ENCODE results near the gene MTX1.

Gene MTX1

GRCh38 chr1:155250633-155251449 lies 42.3 kb downstream of the MTX1 start:
- Mint-ChIP-seq H3K27me3 (no peaks in the 10 kb centered on the region), H3K9me3 (no peaks in the 10 kb centered on the region), H3K4me3 (peak overlapping the region; percentile 54), H3K36me3 (no peaks in the 10 kb centered on the region), H3K27ac (no peak overlapping the region), H3K4me1 (peaks cover 27% of the 10 kb centered on the region)

DNA sequence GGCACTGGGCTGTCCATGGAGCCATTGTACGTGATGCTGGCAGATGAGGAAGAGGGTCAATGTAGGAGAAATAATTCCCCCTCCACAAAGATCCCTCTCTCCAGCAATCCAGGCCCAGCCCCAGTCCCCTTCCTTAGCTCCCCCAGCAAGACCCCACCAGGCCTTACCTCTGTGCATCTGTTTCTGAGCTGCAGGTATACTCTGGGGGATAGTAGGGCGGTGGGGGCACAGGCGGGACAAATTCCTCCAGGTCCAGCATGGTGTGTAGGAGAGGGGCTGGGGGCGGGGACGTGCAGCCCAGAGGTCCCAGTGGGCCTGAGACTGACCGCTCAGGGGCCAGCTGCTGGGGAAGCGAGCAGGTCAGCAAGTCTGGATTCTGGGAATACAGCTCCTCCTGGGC lies 43.1 kb downstream of the MTX1 start:
- Mint-ChIP-seq H3K4me1 (peaks cover 27% of the 10 kb centered on the region), H3K9me3 (no peaks in the 10 kb centered on the region), H3K27ac (no peak overlapping the region), H3K27me3 (no peaks in the 10 kb centered on the region), H3K4me3 (no peak overlapping the region), H3K36me3 (no peaks in the 10 kb centered on the region)

- Mint-ChIP-seq H3K4me3 (peak overlapping the region; percentile 90), H3K27me3 (no peaks in the 10 kb centered on the region), H3K27ac (peak overlapping the region; percentile 14), H3K36me3 (peaks cover 8% of the 10 kb centered on the region), H3K4me1 (peaks cover 37% of the 10 kb centered on the region), H3K9me3 (no peaks in the 10 kb centered on the region)
Observed at GRCh38 chr1:155253208-155253607, 44.7 kb downstream of the MTX1 start.

DNA sequence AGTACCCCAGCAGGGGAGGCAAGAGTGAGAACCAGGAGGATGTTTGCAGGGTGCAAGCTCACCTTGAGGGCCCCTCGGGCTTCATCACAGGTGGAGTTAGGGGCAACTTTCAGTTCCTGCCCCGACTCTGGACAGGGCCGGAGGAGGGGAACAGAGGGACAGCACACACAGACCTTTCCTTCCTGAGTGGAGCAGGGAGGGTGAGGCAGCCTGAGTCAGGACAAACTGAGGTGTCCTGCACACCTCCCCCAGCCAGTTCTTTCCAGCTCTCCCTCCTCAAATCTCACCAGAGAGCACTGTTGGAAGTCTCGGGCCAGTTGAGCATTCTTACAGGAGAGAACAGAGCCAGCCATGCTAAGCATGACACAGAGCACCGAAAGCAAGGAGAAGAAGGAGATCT lies 45.3 kb downstream of the MTX1 start:
- H3K4me1 Mint-ChIP-seq: peaks cover 37% of the 10 kb centered on the region
- H3K27ac Mint-ChIP-seq: peak overlapping the region; percentile 25
- peak overlapping the region; percentile 90 for H3K4me3 Mint-ChIP-seq
- H3K9me3 Mint-ChIP-seq: no peaks in the 10 kb centered on the region
- H3K27me3 Mint-ChIP-seq: no peaks in the 10 kb centered on the region
- H3K36me3 Mint-ChIP-seq: peaks cover 11% of the 10 kb centered on the region

GRCh38 chr1:155254228-155254713 lies 45.8 kb downstream of the MTX1 start:
- peak overlapping the region; percentile 70 for H3K27ac Mint-ChIP-seq
- H3K27me3 Mint-ChIP-seq: no peaks in the 10 kb centered on the region
- peaks cover 37% of the 10 kb centered on the region for H3K4me1 Mint-ChIP-seq
- no peaks in the 10 kb centered on the region for H3K9me3 Mint-ChIP-seq
- H3K36me3 Mint-ChIP-seq: peaks cover 11% of the 10 kb centered on the region
- H3K4me3 Mint-ChIP-seq: peak overlapping the region; percentile 90

- Mint-ChIP-seq H3K9me3 (no peaks in the 10 kb centered on the region), H3K27ac (peak overlapping the region; percentile 70), H3K27me3 (no peaks in the 10 kb centered on the region), H3K4me1 (peaks cover 37% of the 10 kb centered on the region), H3K36me3 (peaks cover 11% of the 10 kb centered on the region), H3K4me3 (peak overlapping the region; percentile 90)
Observed at GRCh38 chr1:155254714-155255242, 46.3 kb downstream of the MTX1 start.

- Mint-ChIP-seq H3K4me1 (peaks cover 42% of the 10 kb centered on the region), H3K27me3 (no peaks in the 10 kb centered on the region), H3K27ac (peak within 1 kb of the TSS; percentile 70), H3K4me3 (peak within 1 kb of the TSS; percentile 90), H3K9me3 (no peaks in the 10 kb centered on the region), H3K36me3 (peaks cover 11% of the 10 kb centered on the region)
Observed at GRCh38 chr1:155255243-155256007, 46.9 kb downstream of the MTX1 start, which contains the start of gene ENTREP3. Gene ENTREP3, minus strand, starts transcription at chr1:155255483. Its CDS starts 606 bp downstream, at chr1:155254877.

DNA sequence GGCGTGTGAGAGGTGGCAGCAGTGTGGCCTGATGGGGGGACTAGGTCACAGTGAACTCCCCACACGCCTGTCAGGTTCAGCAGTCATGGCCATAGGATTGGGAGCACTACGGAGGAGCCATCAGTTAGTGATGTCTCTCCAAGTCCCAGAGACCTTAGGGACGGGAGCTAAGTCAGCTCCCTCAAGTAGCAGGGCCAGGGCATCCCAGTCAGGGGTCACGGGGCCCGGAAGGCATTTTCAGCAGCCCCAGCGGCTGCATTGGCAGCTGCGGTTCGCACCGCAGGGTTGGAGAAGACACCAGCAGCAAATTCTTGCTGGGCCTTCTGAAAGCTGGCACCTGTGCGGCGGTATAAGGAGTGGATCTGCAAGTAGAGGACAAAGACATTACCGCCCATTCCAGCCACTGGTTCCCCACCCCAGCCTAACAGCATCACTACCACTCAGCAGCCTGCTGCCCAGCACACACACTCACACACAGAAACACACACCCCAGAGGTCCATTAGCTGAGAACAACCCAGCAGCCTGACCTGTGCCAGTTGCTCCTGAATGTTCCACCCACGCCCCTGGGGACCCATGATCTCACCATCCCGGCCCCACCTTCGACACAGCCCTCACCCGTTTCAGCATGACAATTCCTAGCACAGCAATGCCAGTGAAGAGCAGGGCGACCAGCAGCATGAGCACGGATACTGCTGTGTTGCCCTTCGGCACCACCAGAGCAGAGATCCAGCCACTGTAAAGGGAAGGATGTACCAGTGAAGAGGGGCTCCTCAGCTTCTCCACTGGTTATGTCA lies 47.8 kb downstream of the MTX1 start:
- Mint-ChIP-seq H3K9me3 (no peaks in the 10 kb centered on the region), H3K4me3 (peak overlapping the region; percentile 80), H3K36me3 (peaks cover 13% of the 10 kb centered on the region), H3K27ac (peak overlapping the region; percentile 23), H3K4me1 (peaks cover 46% of the 10 kb centered on the region), H3K27me3 (no peaks in the 10 kb centered on the region)

DNA sequence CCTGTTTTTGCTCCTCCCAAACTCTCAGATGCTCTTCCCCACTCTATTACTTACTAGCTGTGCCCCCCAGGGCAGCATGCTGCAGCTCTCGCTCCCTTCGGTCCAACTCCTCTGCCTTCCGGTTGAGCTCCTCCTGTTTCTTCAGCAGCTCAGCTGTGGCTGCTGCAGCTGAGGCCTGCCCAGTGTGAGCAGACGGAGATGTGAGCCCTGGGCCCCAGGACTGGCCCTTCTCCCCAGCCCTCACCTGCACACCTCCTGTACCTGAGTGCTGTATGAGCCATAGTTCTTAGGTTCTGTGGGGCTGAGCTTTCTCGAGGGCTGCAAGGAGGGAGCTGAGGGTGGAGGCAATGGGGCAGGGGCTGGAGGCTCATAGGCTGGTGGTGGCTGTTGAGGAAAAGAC lies 51.8 kb downstream of the MTX1 start:
- no peaks in the 10 kb centered on the region for H3K9me3 Mint-ChIP-seq
- peak overlapping the region; percentile 59 for H3K4me3 Mint-ChIP-seq
- peak overlapping the region; percentile 72 for H3K27ac Mint-ChIP-seq
- no peaks in the 10 kb centered on the region for H3K27me3 Mint-ChIP-seq
- peaks cover 31% of the 10 kb centered on the region for H3K36me3 Mint-ChIP-seq
- H3K4me1 Mint-ChIP-seq: peaks cover 55% of the 10 kb centered on the region

- Mint-ChIP-seq H3K9me3 (no peaks in the 10 kb centered on the region), H3K27ac (peak overlapping the region; percentile 95), H3K4me3 (peak overlapping the region; percentile 99), H3K4me1 (peaks cover 48% of the 10 kb centered on the region), H3K27me3 (no peaks in the 10 kb centered on the region), H3K36me3 (peaks cover 31% of the 10 kb centered on the region)
Observed at GRCh38 chr1:155261493-155261851, 53.0 kb downstream of the MTX1 start.

DNA sequence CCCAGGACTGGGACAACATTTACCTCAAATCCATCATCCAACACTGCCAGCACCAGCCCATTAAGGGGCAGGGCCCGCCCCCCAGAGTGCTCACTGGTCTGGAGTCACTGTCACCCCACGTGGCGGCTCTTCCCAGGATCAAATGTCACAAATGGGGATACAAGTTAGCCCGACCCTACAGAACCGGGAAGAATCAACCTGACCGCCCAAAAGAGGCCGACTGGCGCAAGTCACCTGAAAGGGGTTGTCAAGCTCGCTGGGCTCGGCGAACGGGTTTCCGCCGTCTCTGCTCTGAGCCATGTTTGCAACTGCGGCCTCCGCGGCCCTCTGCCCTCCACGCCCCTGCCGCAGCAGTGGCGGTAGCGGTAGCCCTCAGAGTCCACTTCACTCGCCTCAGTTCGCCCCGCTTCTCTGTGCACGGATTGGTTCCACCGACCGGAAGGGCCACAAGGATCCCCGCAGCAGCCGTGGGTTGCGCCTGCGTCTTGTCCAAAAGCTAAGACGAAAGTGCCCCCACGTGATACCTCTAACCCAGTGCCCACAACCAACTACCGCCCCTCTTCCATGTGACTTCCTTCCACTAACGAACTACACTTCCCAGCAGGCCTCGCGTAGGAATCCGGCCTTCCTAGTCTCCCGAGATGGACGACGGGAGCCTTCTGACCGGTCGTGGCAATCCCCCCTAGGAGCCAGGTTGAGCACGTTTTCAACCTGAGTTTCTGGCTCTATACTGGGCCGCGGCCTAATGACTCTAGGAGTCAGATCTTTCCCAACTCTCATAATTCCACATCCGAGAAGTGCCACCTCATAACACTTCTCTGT lies 53.6 kb downstream of the MTX1 start, which contains the start of gene SCAMP3:
Gene SCAMP3 (minus strand): TSS at position 509 of the 822 bp plus-strand sequence. CDS start 209 bp downstream, at position 300.
- H3K27ac Mint-ChIP-seq: peak within 1 kb of the TSS; percentile 95
- H3K36me3 Mint-ChIP-seq: peaks cover 27% of the 10 kb centered on the region
- peak within 1 kb of the TSS; percentile 99 for H3K4me3 Mint-ChIP-seq
- H3K9me3 Mint-ChIP-seq: no peaks in the 10 kb centered on the region
- H3K27me3 Mint-ChIP-seq: no peaks in the 10 kb centered on the region
- peaks cover 42% of the 10 kb centered on the region for H3K4me1 Mint-ChIP-seq

GRCh38 chr1:155263067-155263466 lies 54.6 kb downstream of the MTX1 start:
- Mint-ChIP-seq H3K27ac (peak overlapping the region; percentile 95), H3K4me1 (peaks cover 36% of the 10 kb centered on the region), H3K36me3 (peaks cover 25% of the 10 kb centered on the region), H3K4me3 (peak overlapping the region; percentile 99), H3K27me3 (no peaks in the 10 kb centered on the region), H3K9me3 (no peaks in the 10 kb centered on the region)
